Measurements from ENCODE around the gene SHISA3. TPM values are rescaled to one million over a fixed set of nuclear protein-coding genes. Genes with fewer than 3 reads are reported as not detected.

Gene SHISA3
- total RNA-seq, 1 donor from 2014 or later = 0.23 TPM

DNA sequence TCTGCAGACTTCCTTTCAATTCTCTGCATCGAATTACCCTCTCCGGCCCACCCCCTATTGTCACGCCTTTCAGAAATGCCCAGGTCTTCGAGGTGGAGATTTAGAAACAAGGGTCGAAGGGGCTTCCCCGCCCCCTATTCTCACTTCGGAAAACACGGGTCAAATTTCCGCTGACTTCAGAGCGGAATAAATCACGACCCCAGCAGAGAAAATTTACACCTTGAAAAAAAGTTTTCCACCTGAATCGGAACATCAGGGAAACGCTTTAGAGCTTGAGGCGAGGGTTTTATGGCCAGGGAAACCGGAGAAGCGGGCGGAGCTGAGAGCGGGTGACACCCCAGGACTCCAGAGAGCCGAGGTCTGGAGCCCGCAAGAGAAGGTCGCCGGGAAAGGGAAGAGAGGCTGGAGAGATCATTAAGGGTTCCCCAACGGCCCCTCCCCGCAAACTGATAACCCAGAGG lies 1.6 kb downstream of the SHISA3 start:
- no peak for DNase-seq
- Mint-ChIP-seq H3K27ac (no peak overlapping the region), H3K4me1 (peaks cover 25% of the 10 kb centered on the region), H3K9me3 (no peaks in the 10 kb centered on the region), H3K4me3 (peak overlapping the region; percentile 85), H3K36me3 (ENCODE audit: low read depth) (peaks cover 5% of the 10 kb centered on the region), H3K27me3 (peaks cover 70% of the 10 kb centered on the region)
- intact Hi-C loops (cut with micrococcal nuclease) = loop anchor here (10.0 kb wide), 2 partner anchors 256 to 654 kb away; partner anchors contain the start of genes ATP8A1 and PHOX2B

DNA sequence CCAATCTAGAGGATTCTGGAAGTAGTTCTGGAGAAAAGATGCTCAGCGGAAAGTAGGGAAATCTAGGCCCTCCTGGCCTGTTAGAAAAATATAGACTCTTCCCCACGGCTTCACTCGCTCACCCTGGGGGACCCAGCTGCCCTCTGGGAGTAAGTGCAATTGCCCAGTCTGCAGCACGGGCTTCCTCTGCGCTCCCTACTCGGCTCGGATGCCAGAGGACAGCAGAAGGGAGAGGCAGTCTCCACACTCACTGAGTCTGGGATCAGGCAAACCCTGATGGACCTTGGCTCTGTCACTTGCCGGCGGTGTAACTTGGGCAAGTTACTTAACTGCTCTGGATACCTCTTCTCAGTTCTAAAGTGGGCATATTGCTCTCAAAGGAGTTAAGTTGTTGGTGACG lies 2.1 kb downstream of the SHISA3 start:
- Mint-ChIP-seq H3K4me3 (no peak overlapping the region), H3K27ac (no peak overlapping the region), H3K27me3 (peaks cover 73% of the 10 kb centered on the region), H3K9me3 (no peaks in the 10 kb centered on the region), H3K36me3 (ENCODE audit: low read depth) (peaks cover 5% of the 10 kb centered on the region), H3K4me1 (peaks cover 25% of the 10 kb centered on the region)
- intact Hi-C loops (cut with micrococcal nuclease) = loop anchor here (10.0 kb wide), 2 partner anchors 255 to 655 kb away; partner anchors contain the start of genes ATP8A1 and PHOX2B
- peak; percentile 56 for DNase-seq

DNA sequence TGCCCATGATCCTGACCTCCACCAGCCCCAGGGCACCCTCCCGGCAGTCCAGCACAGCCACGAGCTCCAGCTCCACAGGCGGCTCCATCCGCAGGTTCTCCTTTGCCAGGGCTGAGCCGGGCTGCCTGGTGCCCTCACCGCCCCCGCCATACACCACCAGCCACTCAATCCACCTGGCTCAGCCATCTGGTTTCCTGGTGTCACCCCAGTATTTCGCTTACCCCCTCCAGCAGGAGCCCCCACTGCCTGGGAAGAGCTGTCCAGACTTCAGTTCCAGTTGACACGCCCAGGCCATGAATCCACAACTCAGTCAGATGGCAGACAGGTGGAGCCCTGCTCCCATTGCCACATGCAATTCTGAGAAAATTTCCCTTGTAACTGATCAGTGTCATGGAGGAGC lies 3.9 kb downstream of the SHISA3 start:
- Mint-ChIP-seq H3K27ac (no peak overlapping the region), H3K27me3 (peaks cover 60% of the 10 kb centered on the region), H3K36me3 (ENCODE audit: low read depth) (peaks cover 5% of the 10 kb centered on the region), H3K4me3 (no peak overlapping the region), H3K9me3 (no peaks in the 10 kb centered on the region), H3K4me1 (peaks cover 25% of the 10 kb centered on the region)
- no peak for DNase-seq
- intact Hi-C loops (cut with micrococcal nuclease) = no loop called here

DNA sequence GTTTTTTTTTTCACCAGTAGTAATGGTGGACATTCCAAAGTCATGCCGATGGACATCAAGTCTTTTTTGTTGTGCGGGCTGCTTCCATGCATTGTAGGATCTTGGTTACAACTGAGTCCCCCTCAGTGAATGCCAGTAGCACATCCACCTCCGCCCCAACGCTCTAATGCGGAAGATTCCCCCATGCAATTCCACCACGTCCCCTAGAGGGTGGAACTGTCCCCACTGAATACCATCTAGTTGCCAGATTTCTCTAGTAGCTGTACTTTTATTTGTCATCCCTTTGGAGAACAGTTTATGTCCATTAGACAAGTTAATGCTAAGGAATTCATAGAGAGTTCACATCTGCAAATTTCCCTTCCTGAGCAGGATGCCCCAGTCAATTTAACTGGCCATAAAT lies 6.7 kb downstream of the SHISA3 start:
- Mint-ChIP-seq H3K4me3 (no peak overlapping the region), H3K36me3 (ENCODE audit: low read depth) (no peaks in the 10 kb centered on the region), H3K9me3 (no peaks in the 10 kb centered on the region), H3K4me1 (peaks cover 5% of the 10 kb centered on the region), H3K27me3 (peaks cover 38% of the 10 kb centered on the region), H3K27ac (no peak overlapping the region)
- intact Hi-C loops (cut with micrococcal nuclease) = no loop called here
- no peak for DNase-seq

DNA sequence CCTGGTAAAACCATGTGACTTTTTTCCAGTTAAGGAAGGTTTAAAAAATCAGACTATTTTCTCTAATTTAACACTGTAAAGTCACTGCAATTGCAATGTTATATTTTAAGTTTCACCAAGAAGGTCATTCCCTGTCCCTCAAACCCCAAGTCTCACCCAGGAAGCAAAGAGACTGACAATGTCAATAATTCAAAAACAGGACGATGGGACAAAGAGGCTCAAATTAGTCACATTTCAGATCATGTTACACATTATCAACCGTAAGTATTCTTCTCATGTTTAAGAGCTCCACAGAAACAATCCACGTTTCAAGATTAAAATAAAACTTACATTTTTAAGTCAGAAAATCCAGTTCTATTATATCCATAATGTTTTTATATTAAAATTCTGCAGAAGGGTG lies 13.2 kb downstream of the SHISA3 start:
- intact Hi-C loops (cut with micrococcal nuclease) = no loop called here
- no peak overlapping the region for H3K4me3 Mint-ChIP-seq
- DNase-seq = no peak
- no peaks in the 10 kb centered on the region for H3K9me3 Mint-ChIP-seq
- H3K36me3 Mint-ChIP-seq (ENCODE audit: low read depth) = peaks cover 12% of the 10 kb centered on the region
- H3K27me3 Mint-ChIP-seq = no peaks in the 10 kb centered on the region
- H3K4me1 Mint-ChIP-seq = no peaks in the 10 kb centered on the region
- no peak overlapping the region for H3K27ac Mint-ChIP-seq

DNA sequence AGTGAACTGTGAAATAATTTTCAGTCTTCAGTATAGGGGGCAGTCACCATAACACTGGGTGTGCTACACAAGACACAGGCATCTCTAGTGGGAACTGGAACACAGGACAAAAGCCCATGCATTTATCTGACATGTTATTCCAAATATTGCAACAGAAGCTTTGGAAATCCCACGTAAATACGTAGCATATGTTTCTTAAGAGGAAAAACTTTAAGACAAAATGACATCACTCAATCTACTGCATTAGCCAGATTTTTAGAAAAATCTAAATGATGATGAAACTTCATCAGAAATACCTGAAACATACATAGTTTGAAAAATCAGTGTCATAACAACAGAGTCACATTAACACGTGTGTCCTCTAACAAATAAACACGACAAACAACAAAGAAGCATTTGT lies 14.5 kb downstream of the SHISA3 start:
- intact Hi-C loops (cut with micrococcal nuclease) = no loop called here
- Mint-ChIP-seq H3K4me3 (no peak overlapping the region), H3K27me3 (no peaks in the 10 kb centered on the region), H3K9me3 (no peaks in the 10 kb centered on the region), H3K4me1 (no peaks in the 10 kb centered on the region), H3K27ac (no peak overlapping the region), H3K36me3 (ENCODE audit: low read depth) (peaks cover 12% of the 10 kb centered on the region)
- DNase-seq = no peak

DNA sequence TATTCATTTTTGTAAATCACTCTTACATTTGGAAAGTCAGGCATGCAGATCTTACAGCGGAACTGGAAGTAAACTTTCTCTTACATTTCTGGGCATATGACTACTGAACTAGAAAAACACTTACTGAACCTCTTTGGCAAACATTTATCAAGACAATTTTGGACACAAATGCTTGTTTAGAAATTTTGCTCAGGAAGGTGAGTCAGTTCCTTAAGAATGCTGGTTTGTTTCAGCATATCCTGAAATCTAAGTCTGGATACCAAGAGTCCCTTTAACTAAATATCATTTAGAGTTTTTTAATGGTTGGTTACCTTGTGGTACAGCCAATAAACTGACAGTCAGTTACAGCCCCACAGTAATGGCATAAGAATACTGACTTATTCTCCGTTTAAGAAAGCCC lies 15.0 kb downstream of the SHISA3 start:
- no peak for DNase-seq
- Mint-ChIP-seq H3K4me1 (no peaks in the 10 kb centered on the region), H3K9me3 (no peaks in the 10 kb centered on the region), H3K4me3 (no peak overlapping the region), H3K27me3 (no peaks in the 10 kb centered on the region), H3K36me3 (ENCODE audit: low read depth) (peaks cover 12% of the 10 kb centered on the region), H3K27ac (no peak overlapping the region)
- intact Hi-C loops (cut with micrococcal nuclease) = no loop called here

DNA sequence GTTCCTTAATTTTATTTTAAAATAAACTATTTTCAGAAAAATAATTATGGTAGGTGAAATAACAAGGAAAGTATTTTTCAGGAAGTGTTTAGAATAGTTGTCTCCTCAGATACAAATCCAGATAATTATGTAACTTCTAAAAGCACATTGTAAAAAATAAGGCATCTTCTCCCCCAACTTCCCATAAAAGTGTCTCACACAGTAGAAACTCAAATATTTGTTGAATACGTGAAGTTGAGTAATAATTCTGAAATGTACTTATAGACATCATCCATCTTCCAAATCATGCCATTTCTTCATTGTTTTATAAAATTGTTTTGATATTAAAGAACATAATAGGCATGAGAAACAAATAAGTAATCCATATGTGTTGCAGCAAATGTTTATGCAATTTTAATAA lies 18.0 kb downstream of the SHISA3 start:
- Mint-ChIP-seq H3K27me3 (no peaks in the 10 kb centered on the region), H3K9me3 (no peaks in the 10 kb centered on the region), H3K4me1 (no peaks in the 10 kb centered on the region), H3K36me3 (ENCODE audit: low read depth) (peaks cover 18% of the 10 kb centered on the region), H3K27ac (no peak overlapping the region), H3K4me3 (no peak overlapping the region)
- intact Hi-C loops (cut with micrococcal nuclease) = no loop called here
- no peak for DNase-seq

DNA sequence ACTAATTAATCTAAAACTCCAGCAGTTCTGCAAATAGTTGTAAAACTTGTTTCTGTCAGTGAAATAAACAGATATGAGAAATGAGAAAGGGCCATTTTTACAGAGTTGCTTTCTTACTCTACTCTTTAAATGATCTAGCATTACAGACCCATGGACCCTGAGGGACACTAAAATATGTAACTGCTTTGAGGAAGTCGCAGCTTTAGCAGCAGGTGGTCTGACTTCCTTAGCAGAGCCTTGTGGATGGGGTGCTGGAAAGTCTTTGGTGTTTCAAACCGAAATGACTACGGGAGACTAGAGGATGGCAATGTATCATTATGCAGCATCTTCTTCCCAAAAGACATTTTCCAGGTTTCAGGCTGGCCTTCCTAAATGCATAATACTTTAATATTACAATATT lies 18.7 kb downstream of the SHISA3 start:
- Mint-ChIP-seq H3K9me3 (no peaks in the 10 kb centered on the region), H3K4me1 (no peaks in the 10 kb centered on the region), H3K27ac (no peak overlapping the region), H3K36me3 (ENCODE audit: low read depth) (peaks cover 16% of the 10 kb centered on the region), H3K27me3 (no peaks in the 10 kb centered on the region), H3K4me3 (no peak overlapping the region)
- no peak for DNase-seq
- intact Hi-C loops (cut with micrococcal nuclease) = no loop called here

DNA sequence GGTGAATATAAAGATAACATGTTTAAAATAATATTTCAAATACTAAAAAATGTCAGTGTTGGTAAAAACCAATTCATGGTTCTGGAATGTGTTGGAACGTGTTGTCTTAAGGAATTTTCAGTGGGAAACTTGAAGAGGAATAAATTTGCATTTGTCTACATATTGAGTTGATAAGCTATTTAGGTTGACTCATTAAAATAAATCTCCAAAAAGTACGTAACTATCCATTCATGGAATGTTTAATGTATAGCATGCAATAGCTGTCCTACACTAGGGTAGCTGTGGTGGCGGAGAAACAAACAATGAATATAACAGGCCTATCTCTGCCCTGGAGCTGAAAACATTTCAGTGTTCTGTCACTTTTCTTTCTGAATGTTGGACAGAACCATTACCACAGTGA lies 20.3 kb downstream of the SHISA3 start:
- H3K4me3 Mint-ChIP-seq = no peak overlapping the region
- no peak overlapping the region for H3K27ac Mint-ChIP-seq
- no peaks in the 10 kb centered on the region for H3K9me3 Mint-ChIP-seq
- no peaks in the 10 kb centered on the region for H3K4me1 Mint-ChIP-seq
- DNase-seq = no peak
- no peaks in the 10 kb centered on the region for H3K27me3 Mint-ChIP-seq
- intact Hi-C loops (cut with micrococcal nuclease) = no loop called here
- peaks cover 21% of the 10 kb centered on the region for H3K36me3 Mint-ChIP-seq (ENCODE audit: low read depth)

DNA sequence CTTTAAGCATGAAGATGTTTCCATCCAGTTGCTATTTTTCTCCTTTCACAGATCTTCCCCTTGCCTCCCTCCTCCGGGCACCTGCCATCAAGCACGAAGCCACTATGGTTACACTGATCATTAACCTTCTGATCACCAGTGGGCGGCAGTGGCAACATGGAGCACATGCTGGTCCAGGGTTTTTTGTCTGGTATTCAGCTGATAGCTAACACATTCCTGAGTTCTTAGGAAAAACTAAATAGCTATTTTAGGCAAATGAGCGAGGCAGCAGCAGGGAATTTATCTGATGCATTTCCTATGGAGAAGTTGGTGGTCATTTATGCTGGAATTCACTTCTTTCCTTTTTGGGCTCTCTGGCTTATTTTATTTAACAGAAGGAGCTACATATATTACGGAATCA lies 22.9 kb downstream of the SHISA3 start:
- DNase-seq = no peak
- H3K4me1 Mint-ChIP-seq = no peaks in the 10 kb centered on the region
- H3K4me3 Mint-ChIP-seq = no peak overlapping the region
- H3K36me3 Mint-ChIP-seq (ENCODE audit: low read depth) = peaks cover 20% of the 10 kb centered on the region
- no peaks in the 10 kb centered on the region for H3K27me3 Mint-ChIP-seq
- no peak overlapping the region for H3K27ac Mint-ChIP-seq
- intact Hi-C loops (cut with micrococcal nuclease) = no loop called here
- no peaks in the 10 kb centered on the region for H3K9me3 Mint-ChIP-seq

DNA sequence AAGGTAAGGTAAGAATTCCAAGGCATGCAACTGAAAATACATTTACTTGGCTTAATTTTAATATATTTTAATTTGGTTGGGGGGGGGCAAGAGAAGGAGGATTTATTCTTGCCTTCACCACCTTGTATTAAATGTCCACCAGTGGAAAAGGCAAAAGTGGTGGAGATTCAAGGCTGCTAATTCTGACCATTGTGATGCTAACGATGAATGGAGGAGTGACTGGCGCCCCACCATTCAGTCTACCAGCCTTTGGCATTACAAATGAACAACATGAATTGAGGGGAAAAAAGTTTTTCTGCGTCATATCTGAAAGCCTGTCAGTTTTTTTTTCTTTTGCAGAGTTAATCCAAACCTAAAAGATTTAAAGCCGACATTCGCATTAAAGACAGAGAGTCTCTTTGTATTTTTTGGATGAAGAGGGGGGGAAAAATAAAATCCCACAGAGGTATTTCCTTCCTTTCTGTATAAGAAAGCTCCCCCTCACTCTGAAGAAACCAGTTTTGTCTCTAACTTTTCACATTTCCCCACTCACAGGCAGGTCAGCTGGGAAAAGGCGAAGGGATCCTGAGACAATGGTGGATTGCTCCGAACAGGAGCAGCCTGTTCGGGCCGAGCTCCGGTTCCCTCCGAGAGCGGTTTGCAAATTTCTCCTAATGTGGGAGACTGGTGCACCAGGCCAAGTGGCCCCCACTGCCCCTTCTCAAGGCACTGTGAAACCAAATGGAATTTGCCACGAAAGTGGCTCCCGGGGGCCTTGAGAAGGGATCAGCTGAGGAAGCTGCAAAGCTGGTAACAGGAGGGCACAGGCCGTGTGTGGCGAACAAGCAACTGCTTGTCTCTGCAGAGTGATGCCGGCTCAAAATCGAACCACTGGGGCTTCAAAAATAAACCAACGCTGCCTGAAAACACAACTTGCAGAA lies 28.1 kb downstream of the SHISA3 start:
- Mint-ChIP-seq H3K27ac (no peak overlapping the region), H3K9me3 (no peaks in the 10 kb centered on the region), H3K27me3 (no peaks in the 10 kb centered on the region), H3K4me3 (no peak overlapping the region), H3K36me3 (ENCODE audit: low read depth) (peaks cover 14% of the 10 kb centered on the region), H3K4me1 (no peaks in the 10 kb centered on the region)
- intact Hi-C loops (cut with micrococcal nuclease) = no loop called here
- DNase-seq = no peak

DNA sequence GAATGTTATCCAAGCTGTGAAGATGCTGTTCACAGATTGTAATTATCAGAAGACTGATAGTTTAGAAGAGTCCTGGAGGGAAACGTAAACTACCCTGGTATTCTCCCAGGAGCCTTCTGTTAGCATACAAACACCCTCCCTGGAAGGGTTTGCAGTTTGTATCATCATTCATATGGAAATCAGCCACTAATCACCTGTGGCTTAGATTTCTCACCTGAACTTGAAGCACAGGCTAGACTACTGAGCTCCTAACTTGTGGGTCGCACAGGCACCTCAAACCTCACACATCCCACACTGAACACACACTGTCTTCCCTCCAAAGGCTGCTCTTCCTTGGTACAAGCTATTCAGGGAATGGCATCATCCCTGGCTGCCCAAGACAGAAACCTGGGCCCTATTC lies 30.7 kb downstream of the SHISA3 start:
- intact Hi-C loops (cut with micrococcal nuclease) = no loop called here
- Mint-ChIP-seq H3K4me1 (no peaks in the 10 kb centered on the region), H3K27me3 (no peaks in the 10 kb centered on the region)

DNA sequence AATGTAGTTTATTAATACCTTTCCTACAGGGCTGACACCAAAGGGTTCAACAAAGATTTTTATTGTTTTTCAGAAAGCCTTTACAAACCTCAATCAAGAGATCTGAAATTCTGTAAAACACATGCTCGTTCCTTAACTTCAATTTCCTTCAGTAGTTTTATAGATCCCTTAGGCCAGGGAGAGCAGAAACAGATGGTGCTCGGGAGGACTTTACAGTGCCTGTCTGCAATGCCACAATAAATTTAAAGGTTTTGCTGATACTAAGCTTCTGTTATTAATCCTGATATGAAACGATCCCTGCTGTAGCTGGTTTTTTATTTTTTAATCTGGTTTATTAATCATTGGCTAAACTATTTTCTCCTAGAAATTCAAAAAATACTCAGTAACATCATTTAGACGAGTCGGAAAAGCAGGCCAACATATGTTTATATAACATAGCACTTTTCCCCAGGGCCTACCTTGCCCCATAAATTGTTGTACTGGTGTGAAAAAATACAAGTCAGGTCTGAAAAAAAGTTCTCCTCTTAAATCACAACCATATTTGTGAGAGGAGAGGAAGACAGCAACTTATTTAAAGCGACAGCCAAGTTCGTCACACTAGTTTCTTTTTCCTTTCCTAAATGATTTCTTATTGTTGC lies 39.8 kb downstream of the SHISA3 start:
- H3K36me3 Mint-ChIP-seq (ENCODE audit: low read depth) = peaks cover 11% of the 10 kb centered on the region
- no peaks in the 10 kb centered on the region for H3K9me3 Mint-ChIP-seq
- H3K27ac Mint-ChIP-seq = no peak overlapping the region
- no peaks in the 10 kb centered on the region for H3K4me1 Mint-ChIP-seq
- intact Hi-C loops (cut with micrococcal nuclease) = no loop called here
- DNase-seq = peak; percentile 1
- H3K27me3 Mint-ChIP-seq = no peaks in the 10 kb centered on the region
- H3K4me3 Mint-ChIP-seq = no peak overlapping the region

More for the DNA sequence above, 30.7 kb downstream of the SHISA3 start:
- Mint-ChIP-seq H3K27ac (no peak overlapping the region), H3K36me3 (ENCODE audit: low read depth) (peaks cover 5% of the 10 kb centered on the region), H3K9me3 (no peaks in the 10 kb centered on the region), H3K4me3 (no peak overlapping the region)
- no peak for DNase-seq

Data from activated CD4-positive, alpha-beta T cell treated with anti-CD3 and anti-CD28 coated beads, Interleukin-2, amount 10 ng/mL, durations not matched to agents 24 days and 14 days (primary cell).